IMR-90 (cell line): ENCODE data around the gene ZSCAN5A. TPM values are rescaled to one million over a fixed set of nuclear protein-coding genes. Genes with fewer than 3 reads are reported as not detected.

Experiments used
- ATAC-seq: fragments of 200-7000 bp; cut with Tn5 transposase; 2 replicates; pipeline ENCODE4 v1.9.1; 2020; ENCODE audit warnings: low read depth, mild to moderate bottlenecking, moderate library complexity
- BruUV-seq: library from RNA; stranded (reverse); fragments of 400-500 nt; replicated peaks from 2 replicates; lab custom pipeline; 2021; lab: Mats Ljungman, UMichigan
- CTCF ChIA-PET: fragments of 300-600 bp; formaldehyde crosslinking; extraction: SDS; loops from one replicate; lab custom pipeline; 2021; ENCODE audit warnings: antibody characterized with exemption; lab: Yijun Ruan, JAX
- POLR2A ChIA-PET: fragments of 300-600 bp; sonication (Branson Sonifier 250); formaldehyde crosslinking; loops from one replicate; lab custom pipeline; 2022; ENCODE audit warnings: antibody characterized with exemption; ENCODE audit not compliant: unreplicated experiment; lab: Charles Lee
- DNase-seq: peaks from one replicate; pipeline ENCODE4 v3.0.0; 2013
- H2AFZ ChIP-seq: replicated peaks from 2 replicates; pipeline ENCODE3; 2013; ENCODE audit warnings: low read length, mild to moderate bottlenecking; ENCODE audit not compliant: poor library complexity
- H2AK5ac ChIP-seq: 2 replicates; pipeline ENCODE4 v1.6.1; 2013; ENCODE audit warnings: low read depth, low read length, inconsistent platforms
- H2AK9ac ChIP-seq: replicated peaks from 2 replicates; pipeline ENCODE3; 2013; ENCODE audit warnings: mild to moderate bottlenecking, low read depth, low read length, moderate library complexity; ENCODE audit not compliant: poor library complexity
- H2BK120ac ChIP-seq: 2 replicates; pipeline ENCODE4 v1.6.1; 2013; ENCODE audit warnings: low read depth, low read length, inconsistent platforms
- H2BK15ac ChIP-seq: 3 replicates; pipeline ENCODE4 v1.6.1; 2013; ENCODE audit warnings: low read depth, low read length, inconsistent platforms
- H2BK20ac ChIP-seq: 2 replicates; pipeline ENCODE4 v1.6.1; 2013; ENCODE audit warnings: low read depth, mild to moderate bottlenecking, inconsistent platforms, low read length, moderate library complexity
- H2BK5ac ChIP-seq: 2 replicates; pipeline ENCODE4 v1.6.1; 2013; ENCODE audit warnings: mild to moderate bottlenecking, low read depth, low read length, inconsistent platforms; ENCODE audit not compliant: poor library complexity, severe bottlenecking
- H3K14ac ChIP-seq: replicated peaks from 2 replicates; pipeline ENCODE4 v1.6.1; 2013; ENCODE audit warnings: low read depth, low read length, inconsistent platforms
- H3K18ac ChIP-seq: 2 replicates; pipeline ENCODE4 v1.6.1; 2013; ENCODE audit warnings: low read depth, low read length, control low read depth
- H3K23ac ChIP-seq: 2 replicates; pipeline ENCODE4 v1.6.1; 2013; ENCODE audit warnings: low read depth, low read length, inconsistent platforms
- H3K27ac ChIP-seq: 2 replicates; pipeline ENCODE4 v1.5.1; 2013; ENCODE audit warnings: mild to moderate bottlenecking, control low read depth, low read length; ENCODE audit not compliant: insufficient read depth
- H3K27me3 ChIP-seq: 2 replicates; pipeline ENCODE4 v1.6.1; 2013; ENCODE audit warnings: low read length; ENCODE audit not compliant: control insufficient read depth, insufficient read depth
- H3K36me3 ChIP-seq: 2 replicates; pipeline ENCODE4 v1.6.1; 2013; ENCODE audit warnings: low read length, mixed read lengths; ENCODE audit not compliant: control insufficient read depth, insufficient read depth
- H3K4ac ChIP-seq: 2 replicates; pipeline ENCODE4 v1.6.1; 2013; ENCODE audit warnings: low read depth, low read length, inconsistent platforms
- H3K4me1 ChIP-seq: 2 replicates; pipeline ENCODE4 v1.6.1; 2013; ENCODE audit warnings: low read length, mixed read lengths; ENCODE audit not compliant: control insufficient read depth, insufficient read depth
- H3K4me2 ChIP-seq: 2 replicates; pipeline ENCODE4 v1.6.1; 2013; ENCODE audit warnings: low read depth, mild to moderate bottlenecking, control low read depth, low read length, moderate library complexity
- H3K4me3 ChIP-seq: 2 replicates; pipeline ENCODE4 v1.5.1; 2013; ENCODE audit warnings: low read depth, mild to moderate bottlenecking, control low read depth, low read length, moderate library complexity; ENCODE audit not compliant: insufficient read depth
- H3K56ac ChIP-seq: 2 replicates; pipeline ENCODE4 v1.6.1; 2013; ENCODE audit warnings: low read length, inconsistent platforms; ENCODE audit not compliant: insufficient read depth; ENCODE audit errors: extremely low read depth
- H3K79me1 ChIP-seq, 2 experiments: 2 replicates each; pipeline ENCODE4 v1.6.1; 2013; ENCODE audit warnings: low read length in 2 of 2, inconsistent platforms in 1 of 2, low read depth in 1 of 2
- H3K9ac ChIP-seq: 2 replicates; pipeline ENCODE4 v1.6.1; 2013; ENCODE audit warnings: low read depth, low read length, control low read depth
- H3K9me1 ChIP-seq: 2 replicates; pipeline ENCODE4 v1.6.1; 2013; ENCODE audit warnings: low read length, inconsistent platforms; ENCODE audit not compliant: insufficient read depth
- H3K9me3 ChIP-seq: 2 replicates; pipeline ENCODE4 v1.6.1; 2013; ENCODE audit warnings: low read length; ENCODE audit not compliant: control insufficient read depth, insufficient read depth
- H4K20me1 ChIP-seq: 2 replicates; pipeline ENCODE4 v1.6.1; 2013; ENCODE audit warnings: low read length, inconsistent platforms; ENCODE audit not compliant: insufficient read depth
- H4K5ac ChIP-seq: 2 replicates; pipeline ENCODE4 v1.6.1; 2013; ENCODE audit warnings: mild to moderate bottlenecking, low read depth, low read length, control low read depth
- H4K8ac ChIP-seq, 2 experiments: 2 replicates each; pipeline ENCODE4 v1.6.1; 2013; ENCODE audit warnings: low read depth in 2 of 2, low read length in 2 of 2, control low read depth in 1 of 2, inconsistent platforms in 1 of 2
- H4K91ac ChIP-seq: 2 replicates; pipeline ENCODE4 v1.6.1; 2013; ENCODE audit warnings: low read depth, low read length, inconsistent platforms; ENCODE audit not compliant: insufficient read depth
- BHLHE40 ChIP-seq: fragments of 150-350 bp; IDR thresholded peaks from 2 replicates; pipeline ENCODE4 v1.6.1; 2016; ENCODE audit warnings: mild to moderate bottlenecking, low read depth, low read length
- CHD1 ChIP-seq: IDR thresholded peaks from 2 replicates; pipeline ENCODE4 v1.6.1; 2012; ENCODE audit warnings: low read depth, low read length, improper control_type of control experiment
- ELK1 ChIP-seq: fragments of 150-350 bp; IDR thresholded peaks from 2 replicates; pipeline ENCODE4 v1.6.1; 2016; ENCODE audit warnings: low read depth, mild to moderate bottlenecking, low read length, moderate library complexity, borderline replicate concordance
- MAFK ChIP-seq: IDR thresholded peaks from 2 replicates; pipeline ENCODE4 v1.6.1; 2012; ENCODE audit warnings: low read depth, low read length, improper control_type of control experiment
- MAZ ChIP-seq: IDR thresholded peaks from 2 replicates; pipeline ENCODE4 v1.6.1; 2012; ENCODE audit warnings: low read depth, mild to moderate bottlenecking, low read length, improper control_type of control experiment, moderate library complexity, borderline replicate concordance
- NFE2L2 ChIP-seq: fragments of 150-350 bp; IDR thresholded peaks from 2 replicates; pipeline ENCODE4 v1.6.1; 2016; ENCODE audit warnings: low read depth, mild to moderate bottlenecking, low read length
- POLR2A ChIP-seq: IDR thresholded peaks from 2 replicates; pipeline ENCODE4 v1.6.1; 2012; ENCODE audit warnings: mild to moderate bottlenecking, low read depth, low read length
- RFX5 ChIP-seq: IDR thresholded peaks from 2 replicates; pipeline ENCODE4 v1.8.0; 2012; ENCODE audit warnings: low read depth, mild to moderate bottlenecking, low read length, moderate library complexity
- USF2 ChIP-seq: fragments of 150-350 bp; IDR thresholded peaks from 2 replicates; pipeline ENCODE4 v1.6.1; 2017; ENCODE audit warnings: mild to moderate bottlenecking, antibody characterized with exemption, low read length, low read depth
- WGBS, 2 experiments: methylation state at CpG; one replicate each; pipeline versions ENCODE4 v1.1.5 to v1.1.7; 2013; ENCODE audit warnings: missing lambda C conversion rate in 2 of 2; ENCODE audit not compliant: insufficient read length in 1 of 2; ENCODE audit errors: extremely low coverage in 2 of 2; 5-methylcytosine and 5-hydroxymethylcytosine counted together
- dilution Hi-C: fragments of 300-500 bp; cut with HindIII; formaldehyde crosslinking; loops from one replicate; pipeline ENCODE4 v1.14.3; 2018; ENCODE audit warnings: low sequenced_read_pairs; ENCODE audit not compliant: unreplicated experiment
- in situ Hi-C: fragments of 300-500 bp; cut with MboI; formaldehyde crosslinking; loops from 3 replicates; pipeline ENCODE4 v1.14.3; 2019; ENCODE audit warnings: low sequenced_read_pairs, inconsistent platforms, mixed read lengths
- intact Hi-C: fragments of 100-400 bp; cut with micrococcal nuclease; formaldehyde crosslinking; loops from 2 replicates; pipeline ENCODE4 v1.10.0; 2022
- polyA plus RNA-seq, 3 experiments: library from polyadenylated mRNA; depleted of rRNA; stranded (reverse); fragments of >200 nt; gene quantifications; 2 replicates each; pipeline ENCODE4 v1.2.3, GENCODE V29; 2012; ENCODE audit warnings: low replicate concordance in 1 of 3
- total RNA-seq: library from RNA; depleted of rRNA; stranded (reverse); fragments of >200 nt; gene quantifications from 2 replicates; pipeline ENCODE4 v1.2.3, GENCODE V29; 2012
- TF ChIP-seq, protein P1 (sequence below): conservative IDR thresholded peaks from 2 replicates; pipeline ENCODE4 v1.5.1; 2012; ENCODE audit warnings: mild to moderate bottlenecking, low read depth, low read length, improper control_type of control experiment

The ZSCAN5A gene
- total and polyA plus RNA-seq, 2 of the 4 experiments (the other 2 are of a cell fraction) = 4.3 to 5.0 TPM

- H3K23ac ChIP-seq = no peak overlapping the region
- no peak overlapping the region for H4K8ac ChIP-seq
- no peak overlapping the region for H3K9ac ChIP-seq
- H3K18ac ChIP-seq = no peak overlapping the region
- H2BK5ac ChIP-seq = no peak overlapping the region
- no CpG with 5 or more reads among the region's 5 CpGs for WGBS, 2 experiments
- H3K4me2 ChIP-seq = no peak overlapping the region
- no peaks in the 10 kb centered on the region for H3K9me1 ChIP-seq
- no peaks in the 10 kb centered on the region for H3K79me1 ChIP-seq
- no TSS peak for BruUV-seq
- H4K91ac ChIP-seq = no peak overlapping the region
- DNase-seq (no peak), ATAC-seq (no peak)
- CTCF ChIA-PET = interaction anchor here (0.6 to 1.8 kb wide), 2 partner anchors 10 to 20 kb away, joined by 4 to 9 read pairs; no protein-coding TSS in a partner anchor
- H2AK5ac ChIP-seq = no peak overlapping the region
- intact Hi-C loops (no loop called here), dilution Hi-C loops (no loop called here), in situ Hi-C loops (no loop called here)
- H3K4me1 ChIP-seq = no peaks in the 10 kb centered on the region
- H3K14ac ChIP-seq = no peak overlapping the region
- no peak overlapping the region for H2BK20ac ChIP-seq
- H3K27me3 ChIP-seq = no peaks in the 10 kb centered on the region
- H3K27ac ChIP-seq = no peak overlapping the region
- no peak overlapping the region for H3K4ac ChIP-seq
- H3K36me3 ChIP-seq = no peaks in the 10 kb centered on the region
- no peak overlapping the region for H3K56ac ChIP-seq
- no peak overlapping the region for H2BK15ac ChIP-seq
- H2AK9ac ChIP-seq = no peak overlapping the region
- no peak overlapping the region for H3K4me3 ChIP-seq
- H4K5ac ChIP-seq = no peak overlapping the region
- no peak overlapping the region for H2BK120ac ChIP-seq
- POLR2A ChIA-PET = no interaction called here
- TF ChIP-seq USF2 = no peak
- TF ChIP-seq POLR2A = no peak
- no peak for TF ChIP-seq RFX5
- TF ChIP-seq, protein P1, sequence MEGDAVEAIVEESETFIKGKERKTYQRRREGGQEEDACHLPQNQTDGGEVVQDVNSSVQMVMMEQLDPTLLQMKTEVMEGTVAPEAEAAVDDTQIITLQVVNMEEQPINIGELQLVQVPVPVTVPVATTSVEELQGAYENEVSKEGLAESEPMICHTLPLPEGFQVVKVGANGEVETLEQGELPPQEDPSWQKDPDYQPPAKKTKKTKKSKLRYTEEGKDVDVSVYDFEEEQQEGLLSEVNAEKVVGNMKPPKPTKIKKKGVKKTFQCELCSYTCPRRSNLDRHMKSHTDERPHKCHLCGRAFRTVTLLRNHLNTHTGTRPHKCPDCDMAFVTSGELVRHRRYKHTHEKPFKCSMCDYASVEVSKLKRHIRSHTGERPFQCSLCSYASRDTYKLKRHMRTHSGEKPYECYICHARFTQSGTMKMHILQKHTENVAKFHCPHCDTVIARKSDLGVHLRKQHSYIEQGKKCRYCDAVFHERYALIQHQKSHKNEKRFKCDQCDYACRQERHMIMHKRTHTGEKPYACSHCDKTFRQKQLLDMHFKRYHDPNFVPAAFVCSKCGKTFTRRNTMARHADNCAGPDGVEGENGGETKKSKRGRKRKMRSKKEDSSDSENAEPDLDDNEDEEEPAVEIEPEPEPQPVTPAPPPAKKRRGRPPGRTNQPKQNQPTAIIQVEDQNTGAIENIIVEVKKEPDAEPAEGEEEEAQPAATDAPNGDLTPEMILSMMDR = no peak
- TF ChIP-seq NFE2L2 = no peak
- no peak for TF ChIP-seq MAZ
- TF ChIP-seq BHLHE40 = no peak
- TF ChIP-seq MAFK = no peak
- TF ChIP-seq CHD1 = no peak
- TF ChIP-seq ELK1 = no peak
- H3K9me3 ChIP-seq = no peaks in the 10 kb centered on the region
- H4K20me1 ChIP-seq = no peaks in the 10 kb centered on the region
- no peak overlapping the region for H2AFZ ChIP-seq
These were observed 51.3 kb downstream of the ZSCAN5A start for GRCh38 chr19:56263319-56263718.
